ENCODE measurements around the gene UPF2. TPM values are rescaled to one million over a fixed set of nuclear protein-coding genes. Genes with fewer than 3 reads are reported as not detected.

The UPF2 gene
- total and polyA plus RNA-seq, 10 of the 15 experiments (the other 5 are each of a cell fraction or from before 2014, with no cell fraction given), result 21.0 to 44.4 (median 25.9) TPM

GRCh38 chr10:11988924-11989323 lies 53.7 kb downstream of the UPF2 start (continued):
- TF ChIP-seq, protein P1, sequence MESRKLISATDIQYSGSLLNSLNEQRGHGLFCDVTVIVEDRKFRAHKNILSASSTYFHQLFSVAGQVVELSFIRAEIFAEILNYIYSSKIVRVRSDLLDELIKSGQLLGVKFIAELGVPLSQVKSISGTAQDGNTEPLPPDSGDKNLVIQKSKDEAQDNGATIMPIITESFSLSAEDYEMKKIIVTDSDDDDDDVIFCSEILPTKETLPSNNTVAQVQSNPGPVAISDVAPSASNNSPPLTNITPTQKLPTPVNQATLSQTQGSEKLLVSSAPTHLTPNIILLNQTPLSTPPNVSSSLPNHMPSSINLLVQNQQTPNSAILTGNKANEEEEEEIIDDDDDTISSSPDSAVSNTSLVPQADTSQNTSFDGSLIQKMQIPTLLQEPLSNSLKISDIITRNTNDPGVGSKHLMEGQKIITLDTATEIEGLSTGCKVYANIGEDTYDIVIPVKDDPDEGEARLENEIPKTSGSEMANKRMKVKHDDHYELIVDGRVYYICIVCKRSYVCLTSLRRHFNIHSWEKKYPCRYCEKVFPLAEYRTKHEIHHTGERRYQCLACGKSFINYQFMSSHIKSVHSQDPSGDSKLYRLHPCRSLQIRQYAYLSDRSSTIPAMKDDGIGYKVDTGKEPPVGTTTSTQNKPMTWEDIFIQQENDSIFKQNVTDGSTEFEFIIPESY (IDR thresholded peaks at IDR 0.05), result no peak
- TF ChIP-seq CBFB (IDR thresholded peaks at IDR 0.05; ENCODE audit: low read depth) (no peak), JUNB (IDR thresholded peaks at IDR 0.05) (no peak), EED (IDR thresholded peaks at IDR 0.05; ENCODE audit: low read depth) (no peak), RUNX3 (IDR thresholded peaks at IDR 0.05; ENCODE audit: low read length) (no peak)

GRCh38 chr10:11986593-11987216 lies 55.9 kb downstream of the UPF2 start:
- in situ Hi-C loops (cut with MboI) (no loop called here), intact Hi-C loops (cut with micrococcal nuclease; ENCODE audit: unreplicated experiment) (loop anchor here (1.0 to 5.0 kb wide), 3 partner anchors 136 to 204 kb away; no protein-coding TSS in a partner anchor)
- H3K9ac ChIP-seq (ENCODE audit: control insufficient read depth, insufficient read depth, low read length), result no peak overlapping the region
- no peak overlapping the region for H3K27ac ChIP-seq (ENCODE audit: control insufficient read depth, insufficient read depth)
- H3K36me3 ChIP-seq (ENCODE audit: control insufficient read depth in 2 of 2, insufficient read depth in 2 of 2, low read length in 1 of 2), result peaks cover 4 to 20% of the 10 kb centered on the region in 2 experiments
- ChIA-PET SMC1A (ENCODE audit: uncharacterized antibody, unreplicated experiment) (interaction anchor here (0.6 to 3.4 kb wide), 17 partner anchors 8 to 273 kb away, joined by 3 to 12 read pairs (median 3); no protein-coding TSS in a partner anchor), POLR2A (interaction anchor here (0.6 kb wide), 1 partner anchor 47 kb away, joined by 3 read pairs; no protein-coding TSS in a partner anchor), CTCF (interaction anchor here (0.6 to 3.5 kb wide), 38 partner anchors 8 to 683 kb away, joined by 3 to 36 read pairs (median 4); partner anchors contain the start of genes CDC123, NUDT5 and UPF2), RAD21 (ENCODE audit: unreplicated experiment) (interaction anchor here (0.6 to 2.0 kb wide), 11 partner anchors 101 to 209 kb away, joined by 3 to 9 read pairs (median 3); partner anchors contain the start of genes CDC123 and NUDT5)
- DNase-seq (ENCODE audit: low read depth, low spot score) (peak; percentile 48), ATAC-seq (peak; percentile 86), FAIRE-seq (peak; percentile 77)
- H3K4me3 ChIP-seq, result no peak overlapping the region
- H3K27me3 ChIP-seq (replicated peaks in 1 of 2; ENCODE audit: control insufficient read depth in 2 of 2, insufficient read depth in 2 of 2, low read length in 1 of 2), result no peaks in the 10 kb centered on the region
- H3K79me2 ChIP-seq (ENCODE audit: control insufficient read depth, insufficient read depth, low read length), result no peaks in the 10 kb centered on the region
- no peak overlapping the region for H2AFZ ChIP-seq (ENCODE audit: control insufficient read depth, low read depth, low read length)
- no peaks in the 10 kb centered on the region for H3K9me3 ChIP-seq (replicated peaks; ENCODE audit: control insufficient read depth, insufficient read depth, low read length)
- TF ChIP-seq RAD21 (IDR thresholded peaks at IDR 0.05; ENCODE audit: insufficient read depth, low read depth, low read length) (peak; percentile 89), YY1 (IDR thresholded peaks at IDR 0.05; ENCODE audit: low read depth, low read length) (peak; percentile 56; the same call in 1 of the 2 replicates), NFYB (IDR thresholded peaks at IDR 0.05; ENCODE audit: insufficient read depth, low read depth, low read length) (0 out of 2 replicates have a peak, but pooled peaks have one; percentile 7), SMC3 (IDR thresholded peaks at IDR 0.05; ENCODE audit: borderline replicate concordance, low read length) (peak; percentile 81), SREBF2 (IDR thresholded peaks at IDR 0.05; ENCODE audit: low read length) (peak; percentile 38; the same call in 1 of the 2 replicates), CBFB (IDR thresholded peaks at IDR 0.05; ENCODE audit: low read depth) (no peak)
- TF ChIP-seq, protein P2, sequence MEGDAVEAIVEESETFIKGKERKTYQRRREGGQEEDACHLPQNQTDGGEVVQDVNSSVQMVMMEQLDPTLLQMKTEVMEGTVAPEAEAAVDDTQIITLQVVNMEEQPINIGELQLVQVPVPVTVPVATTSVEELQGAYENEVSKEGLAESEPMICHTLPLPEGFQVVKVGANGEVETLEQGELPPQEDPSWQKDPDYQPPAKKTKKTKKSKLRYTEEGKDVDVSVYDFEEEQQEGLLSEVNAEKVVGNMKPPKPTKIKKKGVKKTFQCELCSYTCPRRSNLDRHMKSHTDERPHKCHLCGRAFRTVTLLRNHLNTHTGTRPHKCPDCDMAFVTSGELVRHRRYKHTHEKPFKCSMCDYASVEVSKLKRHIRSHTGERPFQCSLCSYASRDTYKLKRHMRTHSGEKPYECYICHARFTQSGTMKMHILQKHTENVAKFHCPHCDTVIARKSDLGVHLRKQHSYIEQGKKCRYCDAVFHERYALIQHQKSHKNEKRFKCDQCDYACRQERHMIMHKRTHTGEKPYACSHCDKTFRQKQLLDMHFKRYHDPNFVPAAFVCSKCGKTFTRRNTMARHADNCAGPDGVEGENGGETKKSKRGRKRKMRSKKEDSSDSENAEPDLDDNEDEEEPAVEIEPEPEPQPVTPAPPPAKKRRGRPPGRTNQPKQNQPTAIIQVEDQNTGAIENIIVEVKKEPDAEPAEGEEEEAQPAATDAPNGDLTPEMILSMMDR (IDR thresholded peaks at IDR 0.05 in 2 of 3, conservative IDR thresholded peaks at IDR 0.05 in 1 of 3; ENCODE audit: control insufficient read depth in 2 of 3, extremely low read depth in 1 of 3, insufficient read depth in 1 of 3, low read depth in 3 of 3, low read length in 3 of 3), result peak; percentile 74 to 86 (median 76)
- TF ChIP-seq, protein P3, sequence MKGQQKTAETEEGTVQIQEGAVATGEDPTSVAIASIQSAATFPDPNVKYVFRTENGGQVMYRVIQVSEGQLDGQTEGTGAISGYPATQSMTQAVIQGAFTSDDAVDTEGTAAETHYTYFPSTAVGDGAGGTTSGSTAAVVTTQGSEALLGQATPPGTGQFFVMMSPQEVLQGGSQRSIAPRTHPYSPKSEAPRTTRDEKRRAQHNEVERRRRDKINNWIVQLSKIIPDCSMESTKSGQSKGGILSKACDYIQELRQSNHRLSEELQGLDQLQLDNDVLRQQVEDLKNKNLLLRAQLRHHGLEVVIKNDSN (IDR thresholded peaks at IDR 0.05; ENCODE audit: borderline replicate concordance, extremely low read length, insufficient read depth, low read depth, low read length), result no peak
- no peaks in the 10 kb centered on the region for H4K20me1 ChIP-seq (ENCODE audit: control insufficient read depth, insufficient read depth)
- 60% methylated on average over 7 of the region's 7 CpGs for WGBS (ENCODE audit: insufficient coverage, insufficient replicate concordance, low lambda C conversion rate, missing lambda C conversion rate)
- H3K4me2 ChIP-seq (ENCODE audit: control insufficient read depth, insufficient read depth), result no peak overlapping the region
- BruUV-seq (replicated peaks), result no TSS peak
- no peaks in the 10 kb centered on the region for H3K4me1 ChIP-seq (ENCODE audit: control insufficient read depth, insufficient read depth, low read length)

Data from GM12878 (cell line).